Retinal pigment epithelial cell (primary cell): ENCODE measurements around the gene MYO1G.

Experiments
- DNase-seq: peaks from one replicate; pipeline ENCODE4 v3.0.0-alpha.2; 2010; ENCODE audit warnings: low read depth
- H3K4me3 ChIP-seq: 2 replicates; pipeline ENCODE4 v1.5.1; 2011; ENCODE audit warnings: mild to moderate bottlenecking, low read length, control low read depth, moderate library complexity
- TF ChIP-seq, protein P1 (sequence below): conservative IDR thresholded peaks from 2 replicates; pipeline ENCODE4 v1.5.1; 2011; ENCODE audit warnings: low read depth, low read length, control low read depth, inconsistent platforms

MYO1G gene

DNA sequence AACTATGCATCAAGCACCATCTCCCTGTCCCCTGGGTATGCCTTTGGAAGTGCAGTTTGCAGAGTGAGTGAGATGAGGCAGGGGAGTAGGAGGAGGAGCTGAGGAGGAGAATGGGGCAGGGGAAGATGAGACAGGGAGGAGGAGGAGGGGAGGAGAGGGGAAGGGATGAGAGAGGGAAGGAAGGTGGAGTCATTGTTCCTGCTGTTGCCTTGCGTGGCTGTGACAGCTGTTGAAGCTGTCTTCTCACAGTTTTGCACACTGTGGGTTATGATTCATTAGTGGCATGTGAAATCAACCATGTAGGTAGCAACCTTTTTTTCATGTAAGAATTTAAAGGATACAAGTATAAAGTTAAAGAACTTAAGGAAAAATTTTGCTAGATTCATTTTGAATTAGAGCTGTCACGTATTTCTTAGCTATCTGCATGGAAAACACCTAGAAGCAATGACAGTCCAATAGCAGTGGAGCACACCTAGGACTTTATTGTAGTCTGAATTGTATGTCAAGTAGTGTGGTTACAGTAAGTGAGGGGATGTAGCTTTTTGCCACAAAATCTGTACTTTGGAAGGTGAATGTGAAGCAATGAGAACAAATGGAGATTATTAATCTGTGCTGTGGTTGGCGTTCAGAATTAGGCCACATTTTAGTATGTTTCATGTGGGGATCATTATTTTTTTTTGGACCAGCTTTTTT is 42.9 kb upstream of the MYO1G start:
- TF ChIP-seq, protein P1, sequence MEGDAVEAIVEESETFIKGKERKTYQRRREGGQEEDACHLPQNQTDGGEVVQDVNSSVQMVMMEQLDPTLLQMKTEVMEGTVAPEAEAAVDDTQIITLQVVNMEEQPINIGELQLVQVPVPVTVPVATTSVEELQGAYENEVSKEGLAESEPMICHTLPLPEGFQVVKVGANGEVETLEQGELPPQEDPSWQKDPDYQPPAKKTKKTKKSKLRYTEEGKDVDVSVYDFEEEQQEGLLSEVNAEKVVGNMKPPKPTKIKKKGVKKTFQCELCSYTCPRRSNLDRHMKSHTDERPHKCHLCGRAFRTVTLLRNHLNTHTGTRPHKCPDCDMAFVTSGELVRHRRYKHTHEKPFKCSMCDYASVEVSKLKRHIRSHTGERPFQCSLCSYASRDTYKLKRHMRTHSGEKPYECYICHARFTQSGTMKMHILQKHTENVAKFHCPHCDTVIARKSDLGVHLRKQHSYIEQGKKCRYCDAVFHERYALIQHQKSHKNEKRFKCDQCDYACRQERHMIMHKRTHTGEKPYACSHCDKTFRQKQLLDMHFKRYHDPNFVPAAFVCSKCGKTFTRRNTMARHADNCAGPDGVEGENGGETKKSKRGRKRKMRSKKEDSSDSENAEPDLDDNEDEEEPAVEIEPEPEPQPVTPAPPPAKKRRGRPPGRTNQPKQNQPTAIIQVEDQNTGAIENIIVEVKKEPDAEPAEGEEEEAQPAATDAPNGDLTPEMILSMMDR, result no peak
- no peak for DNase-seq
- no peak overlapping the region for H3K4me3 ChIP-seq

DNA sequence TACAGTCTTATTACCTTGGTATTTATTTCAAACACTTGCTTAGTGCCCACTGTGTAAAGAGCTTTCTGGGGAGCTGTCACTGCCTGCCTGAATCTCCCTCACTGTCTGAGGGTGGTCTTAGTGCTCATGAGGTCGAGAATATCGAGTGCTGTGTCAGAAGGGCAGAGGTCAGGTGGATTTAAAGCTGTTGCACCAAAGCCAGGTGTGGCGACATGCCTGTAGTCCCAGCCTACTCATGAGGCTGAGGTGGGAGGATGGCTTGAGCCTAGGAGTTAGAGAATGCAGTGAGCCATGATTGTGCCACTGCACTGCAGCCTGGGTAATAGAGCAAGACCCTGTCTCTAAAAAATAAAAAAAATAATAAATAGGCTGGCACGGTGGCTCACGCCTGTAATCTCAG is 42.1 kb upstream of the MYO1G start:
- TF ChIP-seq, protein P1, result no peak
- DNase-seq, result no peak
- H3K4me3 ChIP-seq, result no peak overlapping the region

DNA sequence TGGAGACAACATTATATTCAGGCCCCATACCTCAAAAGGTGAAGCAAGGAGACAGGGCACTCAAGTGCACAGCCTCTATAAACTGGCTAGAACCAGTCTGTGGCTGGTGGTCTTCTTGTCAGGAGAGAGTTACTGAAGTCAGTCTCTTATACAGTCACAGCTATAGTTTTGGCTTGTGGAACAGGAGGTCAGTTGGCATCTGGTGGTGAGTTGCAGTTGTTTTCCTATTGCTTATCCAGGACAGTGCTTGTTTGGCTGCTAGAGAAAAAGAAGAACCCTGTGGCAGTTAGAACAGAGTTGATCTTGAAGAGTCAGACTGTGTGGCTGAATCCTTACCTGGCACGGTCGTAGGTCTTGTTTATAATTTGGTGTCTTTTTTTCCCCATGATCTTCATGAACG is 38.4 kb upstream of the MYO1G start:
- DNase-seq, result no peak
- no peak overlapping the region for H3K4me3 ChIP-seq
- TF ChIP-seq, protein P1, result no peak

DNA sequence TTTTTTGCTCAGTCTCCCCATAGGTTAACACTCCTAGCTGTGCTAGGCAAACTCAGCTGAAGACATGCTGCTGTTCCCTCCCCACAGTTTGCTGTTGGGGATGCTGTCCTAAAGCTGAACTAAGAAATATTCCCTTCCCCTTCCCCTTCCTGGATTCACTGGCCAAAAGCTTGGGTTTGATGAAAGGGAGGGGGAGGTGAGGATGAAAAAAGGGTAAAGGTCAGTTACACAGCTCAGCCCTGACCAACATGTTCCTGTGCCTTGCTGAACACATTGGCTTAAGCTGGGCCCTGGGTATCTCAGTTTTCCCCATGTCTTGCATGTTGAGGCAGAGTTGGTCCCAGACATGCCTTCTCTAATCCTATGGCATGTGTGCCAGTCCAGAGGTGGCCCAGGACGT is 36.5 kb upstream of the MYO1G start:
- TF ChIP-seq, protein P1, result no peak
- H3K4me3 ChIP-seq, result no peak overlapping the region

DNA sequence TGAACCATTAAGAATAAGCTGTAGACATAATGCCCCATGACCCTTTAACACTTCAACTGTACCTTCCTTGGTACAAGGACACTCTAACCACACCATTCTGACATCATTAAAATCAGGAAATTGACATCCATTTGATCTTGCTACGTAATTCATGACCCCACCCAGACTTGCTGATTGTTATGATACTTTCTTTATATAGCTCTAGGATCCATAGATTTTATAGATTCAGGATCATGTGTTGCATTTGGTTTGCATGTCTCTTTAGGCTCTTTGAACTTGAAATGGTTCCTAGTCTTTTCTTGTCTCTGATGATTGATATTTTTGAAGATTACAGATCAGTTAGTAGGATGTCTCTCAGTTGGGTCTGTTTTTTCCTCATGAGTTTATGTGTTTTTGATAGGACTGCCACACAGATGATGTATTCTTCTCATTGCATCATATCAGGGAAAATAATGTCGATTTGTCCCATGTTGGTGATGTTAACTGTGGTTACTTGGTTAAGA is 34.7 kb upstream of the MYO1G start:
- no peak for DNase-seq
- no peak overlapping the region for H3K4me3 ChIP-seq
- TF ChIP-seq, protein P1, result no peak

More for the DNA sequence above, 36.5 kb upstream of the MYO1G start:
- no peak for DNase-seq

DNA sequence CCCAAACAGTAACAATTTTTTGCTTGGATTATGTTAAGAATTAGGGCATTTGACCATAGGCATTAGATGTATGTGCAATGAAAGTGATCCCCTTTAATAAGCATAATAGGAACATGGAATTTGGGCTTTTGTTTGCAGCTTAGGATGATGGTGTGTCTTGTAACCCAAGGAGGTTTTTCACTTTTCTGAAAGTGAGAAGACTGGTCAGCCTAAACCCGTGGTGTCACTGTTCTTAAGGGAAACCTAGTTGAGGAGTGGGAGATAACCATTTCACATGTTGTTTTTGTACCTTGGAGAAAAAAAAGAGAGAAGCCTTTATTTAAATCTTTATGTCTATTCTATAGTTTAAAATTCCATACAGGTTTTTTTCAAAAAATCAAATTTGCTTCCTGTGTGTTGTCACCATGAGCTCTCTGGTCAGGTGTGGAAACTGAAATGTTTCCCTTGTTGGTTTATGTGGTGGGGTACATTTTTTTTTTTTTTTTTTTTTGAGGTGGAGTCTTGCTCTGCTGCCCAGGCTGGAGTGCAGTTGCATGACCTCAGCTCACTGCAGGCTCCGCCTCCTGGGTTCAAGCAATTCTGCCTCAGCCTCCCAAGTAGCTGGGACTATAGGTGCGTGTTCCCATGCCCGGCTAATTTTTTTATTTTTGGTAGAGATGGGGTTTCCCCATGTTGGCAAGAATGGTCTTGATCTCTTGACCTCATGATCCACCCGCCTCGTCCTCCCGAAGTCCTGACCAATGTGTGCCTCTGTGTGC is 28.9 kb upstream of the MYO1G start:
- TF ChIP-seq, protein P1, result no peak
- no peak for DNase-seq

More for the DNA sequence above, 28.9 kb upstream of the MYO1G start:
- H3K4me3 ChIP-seq, result no peak overlapping the region
